Bronchial epithelial cell (primary cell): Measurements from ENCODE around the gene RNPEPL1. TPM values are rescaled to one million over a fixed set of nuclear protein-coding genes. Genes with fewer than 3 reads are reported as not detected.

ENCODE experiments used
- DNase-seq: peaks from one replicate; pipeline ENCODE4 v3.0.0-alpha.2; 2010; ENCODE audit warnings: low read depth
- FAIRE-seq: peaks from 2 replicates; lab custom pipeline; 2011; peaks lifted over from hg19 to GRCh38; lab: Jason Lieb, UNC
- H3K27me3 ChIP-seq: 2 replicates; pipeline ENCODE4 v1.5.1; 2011; ENCODE audit warnings: low read length; ENCODE audit not compliant: control insufficient read depth, insufficient read depth
- H3K36me3 ChIP-seq: 2 replicates; pipeline ENCODE4 v1.5.1; 2011; ENCODE audit warnings: low read length; ENCODE audit not compliant: control insufficient read depth, insufficient read depth
- H3K4me3 ChIP-seq: 2 replicates; pipeline ENCODE4 v1.5.1; 2011; ENCODE audit warnings: mild to moderate bottlenecking, low read depth, low read length, control low read depth
- total RNA-seq: library from RNA; depleted of rRNA; stranded (reverse); fragments of >200 nt; gene quantifications from 2 replicates; pipeline ENCODE4 v1.2.1, GENCODE V29; 2014
- TF ChIP-seq, protein P1 (sequence below): IDR thresholded peaks from 2 replicates; pipeline ENCODE4 v1.5.1; 2011; ENCODE audit warnings: mild to moderate bottlenecking, moderate library complexity, low read length, control low read depth, inconsistent platforms; ENCODE audit not compliant: insufficient read depth, severe bottlenecking

The RNPEPL1 gene
- total RNA-seq, 1 donor from 2014 or later: 10.8 TPM

GRCh38 chr2:240620149-240620731 is 52.0 kb downstream of the RNPEPL1 start:
- Histone ChIP-seq H3K36me3 (no peaks in the 10 kb centered on the region), H3K27me3 (no peaks in the 10 kb centered on the region), H3K4me3 (no peak overlapping the region)
- DNase-seq (no peak), FAIRE-seq (no peak)
- TF ChIP-seq, protein P1, sequence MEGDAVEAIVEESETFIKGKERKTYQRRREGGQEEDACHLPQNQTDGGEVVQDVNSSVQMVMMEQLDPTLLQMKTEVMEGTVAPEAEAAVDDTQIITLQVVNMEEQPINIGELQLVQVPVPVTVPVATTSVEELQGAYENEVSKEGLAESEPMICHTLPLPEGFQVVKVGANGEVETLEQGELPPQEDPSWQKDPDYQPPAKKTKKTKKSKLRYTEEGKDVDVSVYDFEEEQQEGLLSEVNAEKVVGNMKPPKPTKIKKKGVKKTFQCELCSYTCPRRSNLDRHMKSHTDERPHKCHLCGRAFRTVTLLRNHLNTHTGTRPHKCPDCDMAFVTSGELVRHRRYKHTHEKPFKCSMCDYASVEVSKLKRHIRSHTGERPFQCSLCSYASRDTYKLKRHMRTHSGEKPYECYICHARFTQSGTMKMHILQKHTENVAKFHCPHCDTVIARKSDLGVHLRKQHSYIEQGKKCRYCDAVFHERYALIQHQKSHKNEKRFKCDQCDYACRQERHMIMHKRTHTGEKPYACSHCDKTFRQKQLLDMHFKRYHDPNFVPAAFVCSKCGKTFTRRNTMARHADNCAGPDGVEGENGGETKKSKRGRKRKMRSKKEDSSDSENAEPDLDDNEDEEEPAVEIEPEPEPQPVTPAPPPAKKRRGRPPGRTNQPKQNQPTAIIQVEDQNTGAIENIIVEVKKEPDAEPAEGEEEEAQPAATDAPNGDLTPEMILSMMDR: no peak

DNA sequence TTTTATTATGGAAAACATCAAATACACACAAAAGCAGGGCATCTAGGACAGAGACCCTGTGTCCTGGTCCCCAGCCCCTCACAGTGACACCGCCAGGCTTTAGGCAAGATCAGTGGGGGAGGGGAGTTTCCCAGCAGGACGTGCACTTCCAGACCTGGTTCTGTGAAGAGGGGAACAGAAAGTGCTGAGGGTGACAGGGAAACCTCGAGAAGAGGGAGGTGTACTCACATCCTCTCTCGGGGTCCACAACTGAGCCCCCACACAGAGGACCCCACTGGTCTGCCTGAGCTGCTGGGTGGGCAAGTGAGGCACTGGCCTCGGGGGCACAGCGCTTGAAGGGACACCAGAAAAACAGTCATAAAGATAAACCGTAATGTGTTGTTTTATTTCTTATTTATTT is 52.6 kb downstream of the RNPEPL1 start:
- TF ChIP-seq, protein P1: no peak
- Histone ChIP-seq H3K27me3 (no peaks in the 10 kb centered on the region), H3K4me3 (no peak overlapping the region), H3K36me3 (no peaks in the 10 kb centered on the region)
- FAIRE-seq (no peak), DNase-seq (no peak)

DNA sequence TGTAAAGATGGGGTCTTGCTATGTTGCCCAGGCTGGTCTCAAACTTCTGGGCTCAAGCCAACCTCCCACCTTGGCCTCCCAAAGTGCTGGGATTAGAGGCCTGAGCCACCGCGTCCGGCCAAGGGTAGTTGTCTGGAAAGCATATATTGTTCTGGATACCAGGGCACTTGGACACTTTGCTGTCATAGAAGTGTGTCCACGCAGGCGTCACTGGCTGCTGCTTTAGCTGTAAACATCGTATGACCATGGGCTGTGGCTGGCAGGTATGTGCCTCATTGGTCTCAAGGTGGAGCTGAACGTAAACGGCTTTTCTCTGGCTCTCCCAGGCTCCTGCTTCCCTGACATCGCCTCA is 53.8 kb downstream of the RNPEPL1 start:
- no peaks in the 10 kb centered on the region for H3K36me3 ChIP-seq
- no peak overlapping the region for H3K4me3 ChIP-seq
- H3K27me3 ChIP-seq: no peaks in the 10 kb centered on the region
- TF ChIP-seq, protein P1: no peak
- FAIRE-seq: no peak
- DNase-seq: no peak

DNA sequence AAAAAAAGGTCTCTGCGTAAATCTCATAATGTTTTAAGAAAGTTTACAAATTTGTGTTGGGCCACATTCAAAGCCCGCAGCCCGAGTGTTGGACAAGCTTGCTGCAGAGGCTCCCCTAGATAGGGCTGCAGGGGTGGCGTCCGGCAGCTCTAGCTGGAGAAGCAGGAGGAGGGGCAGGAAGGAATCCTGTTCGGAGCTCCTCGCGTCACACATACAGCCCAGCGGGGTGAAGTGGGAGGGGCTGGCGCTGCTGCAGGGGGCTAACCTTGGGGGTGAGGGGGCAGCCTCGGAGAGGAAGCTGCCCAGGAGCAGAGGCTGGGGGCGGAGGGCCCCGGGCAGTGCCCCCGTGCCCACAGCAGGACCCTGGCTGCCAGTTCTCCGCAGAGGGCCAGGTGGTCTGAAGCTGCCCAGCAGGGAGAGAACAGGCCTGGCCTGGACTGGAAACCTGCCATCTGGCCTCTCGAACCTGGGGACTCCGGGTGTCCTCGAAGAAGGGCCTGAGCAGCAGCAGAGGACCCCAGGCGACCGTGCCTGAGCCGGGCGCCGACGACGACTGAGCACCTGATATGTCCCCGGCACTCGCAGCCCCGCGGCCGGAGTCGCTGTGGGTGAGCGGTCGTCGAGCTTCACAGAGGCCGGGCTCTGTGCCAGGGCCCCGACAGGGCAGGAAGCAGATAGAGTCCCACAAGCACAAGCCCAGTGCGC is 54.4 kb downstream of the RNPEPL1 start:
- Histone ChIP-seq H3K4me3 (no peak overlapping the region), H3K27me3 (no peaks in the 10 kb centered on the region), H3K36me3 (no peaks in the 10 kb centered on the region)
- TF ChIP-seq, protein P1: no peak
- no peak for DNase-seq
- no peak for FAIRE-seq

DNA sequence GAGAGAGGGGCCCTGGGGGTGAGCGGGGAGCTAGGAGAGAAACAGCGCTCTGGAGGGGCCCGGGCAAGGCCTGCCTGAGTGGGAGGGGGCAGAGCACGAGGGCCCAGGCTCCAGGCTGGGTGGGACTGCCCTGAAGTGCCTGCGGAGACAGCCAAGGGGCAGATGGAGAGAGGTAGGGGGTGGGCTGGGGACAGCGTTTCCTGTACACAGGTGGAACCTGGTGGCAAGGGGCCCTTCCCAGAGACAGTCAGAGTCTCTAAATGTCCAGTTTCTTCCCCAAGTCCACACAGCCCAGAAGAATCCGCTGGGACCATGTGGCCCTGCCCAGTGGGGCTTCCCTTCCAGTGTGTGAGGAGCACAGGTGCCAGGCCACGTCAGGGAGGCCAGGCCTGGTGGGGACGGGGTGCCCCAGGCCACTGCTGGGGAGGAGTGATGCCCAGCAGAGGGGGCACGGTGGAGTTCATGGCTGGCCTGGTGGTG is 55.3 kb downstream of the RNPEPL1 start:
- FAIRE-seq (no peak), DNase-seq (no peak)
- Histone ChIP-seq H3K27me3 (no peaks in the 10 kb centered on the region), H3K4me3 (no peak overlapping the region), H3K36me3 (no peaks in the 10 kb centered on the region)
- TF ChIP-seq, protein P1: no peak
